NCI-H2227 (cell line): ENCODE measurements around the gene FMC1.
"Not testable (repeated sequence)": the region's sequence is repeated elsewhere in the genome, so short reads cannot be mapped to it uniquely, and the experiment has no call there.

Source experiments
- DNase-seq: peaks from one replicate; lab custom pipeline; 2025; ENCODE audit not compliant: unreplicated experiment; lab: John Stamatoyannopoulos, UW

Gene FMC1

DNA sequence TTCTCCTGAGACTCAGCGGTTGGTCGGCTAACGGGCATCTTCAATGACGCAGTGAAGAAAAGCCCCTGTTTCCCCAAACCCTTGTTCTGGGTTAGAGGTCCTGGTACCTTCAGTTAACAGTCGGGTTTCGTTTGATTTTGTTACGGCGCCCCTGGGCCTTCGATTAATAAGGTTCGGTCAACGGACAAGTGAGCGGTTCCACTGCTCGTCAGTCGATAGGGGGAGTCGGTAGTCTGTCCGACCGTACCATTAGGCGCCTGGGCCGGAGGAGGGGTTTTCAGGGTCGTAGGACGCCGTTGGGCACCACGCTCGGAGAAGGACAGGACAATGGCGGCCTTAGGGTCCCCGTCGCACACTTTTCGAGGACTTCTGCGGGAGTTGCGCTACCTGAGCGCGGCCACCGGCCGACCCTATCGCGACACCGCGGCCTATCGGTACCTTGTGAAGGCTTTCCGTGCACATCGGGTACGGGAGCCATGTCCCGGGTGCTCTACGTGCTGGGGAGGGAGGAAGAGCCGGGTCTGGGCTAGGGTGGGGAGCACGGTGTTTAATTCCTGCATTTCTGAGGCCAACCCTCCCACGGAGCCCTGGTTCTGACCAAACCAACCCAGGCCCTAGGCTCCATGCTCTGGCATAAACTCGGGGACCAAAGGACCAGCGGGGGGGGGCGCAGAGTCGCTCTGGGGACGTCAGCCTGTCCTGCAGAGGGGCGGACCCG lies at the start of gene FMC1:
FMC1 (plus strand) TSS at position 280 of the 718 bp plus-strand sequence; CDS start at position 328, 48 bp downstream.
- DNase-seq: peak; percentile 95

DNA sequence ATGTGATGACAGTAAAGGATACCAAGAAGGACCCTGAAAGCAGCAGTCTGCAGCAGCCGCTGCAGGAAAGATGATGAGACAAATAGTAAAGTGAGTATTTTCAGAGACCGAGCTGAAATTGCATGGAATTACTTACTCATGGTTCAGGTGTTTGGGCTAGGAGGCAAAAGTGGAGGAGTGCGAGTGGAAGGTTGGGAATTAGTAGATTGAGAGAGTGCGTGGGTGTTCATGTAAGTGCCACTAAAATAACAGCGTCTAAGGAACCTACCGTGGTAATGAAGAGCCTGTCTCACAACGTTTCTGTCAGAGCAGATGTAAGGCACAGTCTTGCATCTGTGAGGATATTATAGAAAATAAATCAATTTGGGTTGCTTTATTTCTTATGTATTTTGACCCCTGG lies 48.3 kb upstream of the FMC1 start:
- no peak for DNase-seq

GRCh38 chr7:139293534-139293933 lies 47.6 kb upstream of the FMC1 start:
- DNase-seq: no peak

DNA sequence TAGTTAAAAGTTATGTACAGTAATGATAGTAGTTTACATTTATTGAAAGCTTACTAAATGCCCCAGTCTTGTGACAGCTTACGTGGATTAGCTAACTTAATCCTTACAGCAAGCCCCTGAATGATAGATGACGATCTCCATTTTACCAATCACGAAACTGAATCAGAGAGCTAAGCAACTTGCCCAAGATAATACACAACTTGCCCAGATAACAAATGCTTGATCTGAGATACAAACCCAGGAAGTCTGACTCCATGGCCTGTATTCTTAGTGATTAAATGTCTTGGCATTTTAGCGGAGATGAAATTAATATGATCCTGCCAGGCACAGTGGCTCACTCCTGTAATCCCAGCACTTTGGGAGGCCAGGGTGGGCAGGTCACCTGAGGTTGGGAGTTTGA lies 46.9 kb upstream of the FMC1 start:
- no peak for DNase-seq

DNA sequence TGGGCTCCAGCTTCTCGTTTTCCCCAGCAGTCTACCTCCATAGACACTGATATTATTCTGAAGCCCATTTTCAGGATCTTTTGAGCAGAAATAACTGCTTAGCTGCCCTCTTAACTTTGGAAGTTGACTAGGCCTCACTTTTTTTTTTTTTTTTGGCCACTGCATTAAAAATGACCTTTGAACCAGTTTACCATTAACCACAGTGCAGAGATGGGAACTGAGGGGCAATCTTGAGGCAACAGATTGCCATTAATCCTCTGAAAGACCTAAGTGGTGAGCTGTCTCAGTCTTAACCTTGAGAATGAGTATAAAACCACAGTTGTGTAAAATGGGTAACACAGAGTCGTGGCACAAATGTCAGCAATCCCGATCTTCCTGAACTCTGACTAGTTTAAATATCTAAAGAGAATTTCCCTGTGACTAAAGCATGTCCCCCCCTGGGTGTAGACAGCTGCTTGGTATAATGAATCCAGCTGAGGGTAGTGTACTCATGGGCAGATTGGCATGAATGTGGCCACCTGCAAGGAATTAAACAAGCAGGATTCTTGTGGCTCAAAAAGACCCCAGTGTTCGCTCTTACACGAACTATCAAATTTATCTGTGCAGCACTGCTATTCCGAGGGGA lies 46.1 kb upstream of the FMC1 start:
- DNase-seq: no peak

GRCh38 chr7:139297795-139298194 lies 43.3 kb upstream of the FMC1 start:
- DNase-seq: no peak

- no peak for DNase-seq
These were observed 41.8 kb upstream of the FMC1 start for GRCh38 chr7:139299296-139299695.

DNA sequence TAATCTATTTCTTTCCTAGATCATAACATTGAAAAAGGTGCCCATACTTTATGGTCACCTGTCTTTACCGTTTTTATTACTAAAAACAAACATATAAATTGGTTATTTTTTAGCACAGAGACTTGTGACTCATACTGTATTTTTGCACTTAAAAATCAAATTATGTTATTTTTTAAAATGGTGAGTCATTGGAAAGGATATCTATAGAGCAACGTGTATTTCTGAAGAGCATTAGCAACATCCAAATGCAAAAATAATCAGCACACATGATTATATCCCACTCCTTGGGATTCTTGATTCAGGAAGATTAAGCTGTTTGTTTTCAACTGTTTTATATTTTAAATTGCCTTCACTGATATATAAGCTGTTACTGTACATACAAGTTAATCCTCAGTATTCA lies 40.7 kb upstream of the FMC1 start:
- no peak for DNase-seq

- DNase-seq: no peak
These were observed 36.6 kb upstream of the FMC1 start for GRCh38 chr7:139304517-139304916.

GRCh38 chr7:139317939-139318505 lies 23.1 kb upstream of the FMC1 start:
- no peak for DNase-seq

DNA sequence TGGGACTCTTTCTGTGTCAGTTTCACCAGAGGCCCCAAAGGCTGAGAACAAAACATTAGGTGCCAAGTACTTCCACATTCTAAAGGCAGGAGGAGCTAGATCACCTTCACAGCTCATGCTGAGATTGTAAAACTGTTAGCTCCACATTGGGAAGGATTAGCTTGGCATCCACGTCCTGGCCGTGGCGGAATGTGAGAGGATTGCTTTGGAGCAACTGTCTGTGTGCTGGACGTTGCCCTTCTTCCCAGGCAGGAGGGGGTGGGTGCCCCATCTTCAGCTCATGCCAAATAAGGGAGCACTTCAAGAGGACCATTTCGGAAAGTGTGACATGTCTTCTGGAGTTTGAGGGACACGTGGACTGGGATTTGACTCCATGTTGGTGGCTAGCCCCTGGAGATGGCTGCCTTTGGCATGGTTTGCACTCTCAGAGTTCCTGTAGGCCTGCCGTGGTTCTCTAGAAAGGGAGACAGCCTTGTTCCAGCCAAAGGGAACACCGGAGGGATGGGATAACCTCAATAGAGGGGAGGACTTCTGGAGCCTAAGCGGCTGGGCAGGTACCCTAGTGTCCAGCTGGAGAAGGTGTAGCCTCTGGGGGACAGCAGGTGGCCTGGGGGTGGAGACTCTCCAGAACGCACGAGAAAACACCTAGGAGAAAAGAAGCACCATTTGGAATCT lies 19.9 kb upstream of the FMC1 start:
- DNase-seq: no peak

- not testable (repeated sequence) for DNase-seq
These were observed 16.4 kb upstream of the FMC1 start for GRCh38 chr7:139324709-139325108.

GRCh38 chr7:139328375-139328774 lies 12.8 kb upstream of the FMC1 start:
- no peak for DNase-seq

DNA sequence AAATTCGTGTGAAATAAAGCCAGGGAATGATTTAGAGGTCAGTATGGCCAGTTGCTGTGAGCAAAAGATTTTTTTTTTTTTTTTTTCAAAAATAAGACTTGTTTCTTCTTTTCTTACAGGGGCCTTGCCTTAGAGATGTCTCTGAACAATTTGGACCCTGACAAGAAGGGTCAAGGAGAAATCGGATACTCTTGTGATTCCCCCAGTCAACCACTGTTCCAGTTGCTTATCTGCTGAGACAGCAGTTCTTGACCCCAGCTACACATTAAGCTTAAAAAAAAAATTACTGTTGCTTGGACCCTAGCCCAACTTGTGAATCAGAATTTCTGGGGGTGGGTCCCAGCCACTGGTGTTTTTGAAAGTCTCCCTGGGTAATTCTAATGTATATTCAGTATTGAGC lies 12.0 kb upstream of the FMC1 start:
- no peak for DNase-seq

DNA sequence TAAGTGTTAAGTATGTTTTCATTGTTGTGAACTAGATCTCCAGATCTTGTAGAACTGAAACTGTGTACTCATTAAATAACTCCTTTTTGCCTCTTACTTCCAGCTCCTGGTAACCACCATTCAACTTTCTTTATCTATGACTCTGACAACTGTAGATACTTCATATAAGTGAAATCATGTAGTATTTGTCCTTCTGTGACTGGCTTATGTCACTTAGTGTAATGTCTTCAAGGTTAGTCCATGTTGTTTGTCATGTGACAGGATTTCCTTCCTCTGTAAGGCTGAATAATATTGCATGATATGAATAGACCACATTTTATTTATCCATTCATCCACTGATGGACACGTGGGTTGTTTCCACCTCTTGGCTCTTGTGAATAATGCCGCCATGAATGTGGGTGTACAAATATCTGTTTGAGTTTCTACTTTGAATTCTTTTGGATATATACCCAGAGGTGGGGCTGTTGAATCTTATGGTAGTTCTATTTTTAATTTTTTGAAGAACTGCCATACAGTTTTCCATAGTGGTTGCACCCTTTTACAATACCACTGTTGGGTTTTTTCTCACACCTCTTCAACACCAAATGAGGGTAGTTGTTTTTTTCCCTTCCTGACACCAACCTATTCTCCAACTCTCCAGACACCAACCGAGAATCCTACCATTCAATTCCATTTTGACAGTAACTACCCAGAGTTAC lies 10.7 kb upstream of the FMC1 start:
- DNase-seq: no peak

- no peak for DNase-seq
These were observed 8.3 kb upstream of the FMC1 start for GRCh38 chr7:139332697-139333359.

- DNase-seq: not testable (repeated sequence)
These were observed 7.7 kb upstream of the FMC1 start for GRCh38 chr7:139333443-139333842.

- DNase-seq: no peak
These were observed 6.6 kb upstream of the FMC1 start for GRCh38 chr7:139334399-139335150.

DNA sequence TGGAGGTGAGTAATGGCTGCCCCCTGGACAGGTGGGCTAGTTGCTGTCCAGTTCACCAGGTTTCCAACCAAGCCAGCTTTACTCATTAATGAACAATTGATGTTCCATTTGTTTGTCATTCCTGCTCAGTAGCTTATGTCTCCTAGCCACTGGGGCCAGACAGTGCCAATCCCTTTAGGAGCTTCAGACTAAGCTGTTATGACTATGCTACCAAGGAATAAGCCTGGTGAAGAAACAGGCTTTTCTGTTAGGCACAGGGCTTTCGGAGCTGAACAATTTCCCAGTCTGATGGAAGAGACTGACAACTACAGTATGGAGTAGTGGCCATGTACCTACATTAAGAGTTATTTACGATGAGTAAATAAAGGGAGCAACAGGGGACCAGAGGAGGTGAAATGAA lies 2.1 kb upstream of the FMC1 start:
- DNase-seq: no peak

- DNase-seq: no peak
These were observed 1.5 kb upstream of the FMC1 start for GRCh38 chr7:139339698-139340036.
